ENCODE measurements around the gene LITAF. TPM values are rescaled to one million over a fixed set of nuclear protein-coding genes. Genes with fewer than 3 reads are reported as not detected.

Gene LITAF
- total and polyA plus RNA-seq, 2 of the 4 experiments (the other 2 are of a cell fraction) = 113 to 206 TPM

DNA sequence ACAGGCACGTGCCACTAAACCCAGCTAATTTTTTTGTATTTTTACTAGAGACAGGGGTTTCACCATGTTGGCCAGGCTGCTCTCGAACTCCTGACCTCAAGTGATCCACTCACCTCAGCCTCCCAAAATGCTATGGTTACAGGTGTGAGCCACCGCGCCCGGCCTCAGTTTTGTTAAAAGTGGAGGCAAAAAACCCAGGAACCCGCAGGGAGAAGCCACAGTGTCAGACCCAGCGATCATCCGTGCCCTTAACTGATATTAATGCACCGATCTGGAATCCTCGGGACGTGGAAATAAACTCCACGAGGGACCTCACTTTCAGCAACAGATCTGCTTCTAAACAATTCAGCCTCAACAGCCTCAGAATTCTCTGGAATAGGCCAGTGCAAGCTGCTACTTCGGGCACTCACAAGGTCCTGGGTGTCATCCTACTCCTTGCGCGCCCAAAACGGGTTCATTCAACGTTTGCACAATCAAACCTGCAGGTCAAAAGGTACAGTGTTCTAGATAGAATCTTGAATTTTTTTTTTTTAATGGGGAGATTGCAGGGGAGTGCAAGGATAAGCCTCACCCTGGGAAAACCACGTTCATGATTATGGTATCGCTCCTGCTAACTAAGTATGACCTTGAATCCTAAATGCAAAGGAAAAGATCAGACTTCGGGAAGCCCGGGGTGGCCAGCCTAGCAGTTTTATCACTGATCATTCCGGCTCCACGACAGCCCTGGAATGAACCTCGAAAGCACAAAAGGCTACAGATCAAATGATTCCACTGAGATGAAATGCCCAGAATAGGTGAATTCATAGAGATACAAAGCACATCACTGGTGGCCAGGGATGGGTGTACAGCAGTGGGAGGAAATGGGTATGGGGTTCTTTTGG is 22.4 kb downstream of the LITAF start:
- H3K9me1 ChIP-seq (ENCODE audit: insufficient read depth, low read length) = peaks cover 11% of the 10 kb centered on the region
- no peak for TF ChIP-seq RFX5 (IDR thresholded peaks at IDR 0.05; ENCODE audit: low read depth, low read length)
- TF ChIP-seq, protein P1, sequence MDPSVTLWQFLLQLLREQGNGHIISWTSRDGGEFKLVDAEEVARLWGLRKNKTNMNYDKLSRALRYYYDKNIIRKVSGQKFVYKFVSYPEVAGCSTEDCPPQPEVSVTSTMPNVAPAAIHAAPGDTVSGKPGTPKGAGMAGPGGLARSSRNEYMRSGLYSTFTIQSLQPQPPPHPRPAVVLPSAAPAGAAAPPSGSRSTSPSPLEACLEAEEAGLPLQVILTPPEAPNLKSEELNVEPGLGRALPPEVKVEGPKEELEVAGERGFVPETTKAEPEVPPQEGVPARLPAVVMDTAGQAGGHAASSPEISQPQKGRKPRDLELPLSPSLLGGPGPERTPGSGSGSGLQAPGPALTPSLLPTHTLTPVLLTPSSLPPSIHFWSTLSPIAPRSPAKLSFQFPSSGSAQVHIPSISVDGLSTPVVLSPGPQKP (IDR thresholded peaks at IDR 0.05; ENCODE audit: borderline replicate concordance, low read depth, low read length) = no peak
- no peak for TF ChIP-seq RAD21 (IDR thresholded peaks at IDR 0.05; ENCODE audit: low read length)
- TF ChIP-seq, protein P2, sequence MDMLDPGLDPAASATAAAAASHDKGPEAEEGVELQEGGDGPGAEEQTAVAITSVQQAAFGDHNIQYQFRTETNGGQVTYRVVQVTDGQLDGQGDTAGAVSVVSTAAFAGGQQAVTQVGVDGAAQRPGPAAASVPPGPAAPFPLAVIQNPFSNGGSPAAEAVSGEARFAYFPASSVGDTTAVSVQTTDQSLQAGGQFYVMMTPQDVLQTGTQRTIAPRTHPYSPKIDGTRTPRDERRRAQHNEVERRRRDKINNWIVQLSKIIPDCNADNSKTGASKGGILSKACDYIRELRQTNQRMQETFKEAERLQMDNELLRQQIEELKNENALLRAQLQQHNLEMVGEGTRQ (IDR thresholded peaks at IDR 0.05; ENCODE audit: low read depth, low read length) = no peak
- TF ChIP-seq, protein P3, sequence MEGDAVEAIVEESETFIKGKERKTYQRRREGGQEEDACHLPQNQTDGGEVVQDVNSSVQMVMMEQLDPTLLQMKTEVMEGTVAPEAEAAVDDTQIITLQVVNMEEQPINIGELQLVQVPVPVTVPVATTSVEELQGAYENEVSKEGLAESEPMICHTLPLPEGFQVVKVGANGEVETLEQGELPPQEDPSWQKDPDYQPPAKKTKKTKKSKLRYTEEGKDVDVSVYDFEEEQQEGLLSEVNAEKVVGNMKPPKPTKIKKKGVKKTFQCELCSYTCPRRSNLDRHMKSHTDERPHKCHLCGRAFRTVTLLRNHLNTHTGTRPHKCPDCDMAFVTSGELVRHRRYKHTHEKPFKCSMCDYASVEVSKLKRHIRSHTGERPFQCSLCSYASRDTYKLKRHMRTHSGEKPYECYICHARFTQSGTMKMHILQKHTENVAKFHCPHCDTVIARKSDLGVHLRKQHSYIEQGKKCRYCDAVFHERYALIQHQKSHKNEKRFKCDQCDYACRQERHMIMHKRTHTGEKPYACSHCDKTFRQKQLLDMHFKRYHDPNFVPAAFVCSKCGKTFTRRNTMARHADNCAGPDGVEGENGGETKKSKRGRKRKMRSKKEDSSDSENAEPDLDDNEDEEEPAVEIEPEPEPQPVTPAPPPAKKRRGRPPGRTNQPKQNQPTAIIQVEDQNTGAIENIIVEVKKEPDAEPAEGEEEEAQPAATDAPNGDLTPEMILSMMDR (conservative IDR thresholded peaks at IDR 0.05; ENCODE audit: low read depth, low read length) = no peak
- no peak for TF ChIP-seq MXI1 (IDR thresholded peaks at IDR 0.05; ENCODE audit: borderline replicate concordance, low read depth, low read length)
- TF ChIP-seq MAZ (IDR thresholded peaks at IDR 0.05; ENCODE audit: borderline replicate concordance, low read depth, low read length) = no peak
- no peak for TF ChIP-seq MAFK (IDR thresholded peaks at IDR 0.05; ENCODE audit: low read depth, low read length)
- TF ChIP-seq CEBPB (IDR thresholded peaks at IDR 0.05; ENCODE audit: low read depth, low read length) = no peak
- H3K23ac ChIP-seq (ENCODE audit: low read depth, low read length) = no peak overlapping the region
- H3K14ac ChIP-seq (replicated peaks; ENCODE audit: low read depth, low read length) = no peak overlapping the region
- dilution Hi-C loops (cut with HindIII; ENCODE audit: low sequenced_read_pairs, unreplicated experiment) = no loop called here
- H3K27me3 ChIP-seq (ENCODE audit: control insufficient read depth, insufficient read depth, low read length) = no peaks in the 10 kb centered on the region
- POLR2A ChIA-PET (ENCODE audit: unreplicated experiment) = no interaction called here
- H2BK15ac ChIP-seq (ENCODE audit: low read depth, low read length) = no peak overlapping the region
- H2BK5ac ChIP-seq (ENCODE audit: low read depth, low read length, poor library complexity, severe bottlenecking) = no peak overlapping the region
- no peak overlapping the region for H2AK5ac ChIP-seq (ENCODE audit: low read depth, low read length)
- no peak for ATAC-seq (ENCODE audit: low read depth)
- no peak overlapping the region for H2AK9ac ChIP-seq (replicated peaks; ENCODE audit: low read depth, low read length, poor library complexity)
- CTCF ChIA-PET = no interaction called here
- no peak overlapping the region for H3K4me2 ChIP-seq (ENCODE audit: low read depth, low read length)
- peaks cover 68% of the 10 kb centered on the region for H4K20me1 ChIP-seq (ENCODE audit: insufficient read depth, low read length)
- H3K4ac ChIP-seq (ENCODE audit: low read depth, low read length) = no peak overlapping the region
- 95% methylated on average over 17 of the region's 24 CpGs; no CpG with 5 or more reads in 1 of the 2 experiments for WGBS, 2 experiments (ENCODE audit: extremely low coverage in 2 of 2, insufficient read length in 1 of 2)
- no peaks in the 10 kb centered on the region for H3K9me3 ChIP-seq (ENCODE audit: control insufficient read depth, insufficient read depth, low read length)
- H3K9ac ChIP-seq (ENCODE audit: low read depth, low read length) = no peak overlapping the region
- no TSS peak for BruUV-seq (replicated peaks)
- no peak overlapping the region for H3K18ac ChIP-seq (ENCODE audit: low read depth, low read length)
- no peak overlapping the region for H3K27ac ChIP-seq (ENCODE audit: insufficient read depth, low read length)
- no peak overlapping the region for H4K5ac ChIP-seq (ENCODE audit: low read depth, low read length)
- no peak overlapping the region for H2BK20ac ChIP-seq (ENCODE audit: low read depth, low read length)
- DNase-seq = no peak
- H3K79me1 ChIP-seq (ENCODE audit: low read depth in 1 of 2, low read length in 2 of 2) = peaks cover 44 to 90% of the 10 kb centered on the region in 2 experiments
- in situ Hi-C loops (cut with MboI; ENCODE audit: low sequenced_read_pairs) = no loop called here
- H3K4me3 ChIP-seq (ENCODE audit: insufficient read depth, low read depth, low read length) = no peak overlapping the region
- intact Hi-C loops (cut with micrococcal nuclease) = no loop called here
- no peak overlapping the region for H2AFZ ChIP-seq (replicated peaks; ENCODE audit: low read length, poor library complexity)
- H2BK120ac ChIP-seq (ENCODE audit: low read depth, low read length) = no peak overlapping the region
- peaks cover 14% of the 10 kb centered on the region for H3K4me1 ChIP-seq (ENCODE audit: control insufficient read depth, insufficient read depth, low read length)
- H4K8ac ChIP-seq (ENCODE audit: low read depth in 2 of 2, low read length in 2 of 2) = no peak overlapping the region
- peaks cover 21% of the 10 kb centered on the region for H3K36me3 ChIP-seq (ENCODE audit: control insufficient read depth, insufficient read depth, low read length)
- H3K56ac ChIP-seq (ENCODE audit: extremely low read depth, insufficient read depth, low read length) = no peak overlapping the region
- H4K91ac ChIP-seq (ENCODE audit: insufficient read depth, low read depth, low read length) = no peak overlapping the region
